GOT3 (cell line): Measurements from ENCODE around the gene FRMD8.
"Not testable (repeated sequence)": the region's sequence is repeated elsewhere in the genome, so short reads cannot be mapped to it uniquely, and the experiment has no call there.

Source experiments
- DNase-seq: peaks from one replicate; lab custom pipeline; 2025; ENCODE audit warnings: mixed read lengths; lab: John Stamatoyannopoulos, UW

Gene FRMD8

GRCh38 chr11:65436412-65437032 is 50.1 kb downstream of the FRMD8 start:
- DNase-seq: no peak

- no peak for DNase-seq
These were observed 51.2 kb downstream of the FRMD8 start for GRCh38 chr11:65437436-65438227.

- no peak for DNase-seq
These were observed 52.1 kb downstream of the FRMD8 start for GRCh38 chr11:65438257-65439151.

DNA sequence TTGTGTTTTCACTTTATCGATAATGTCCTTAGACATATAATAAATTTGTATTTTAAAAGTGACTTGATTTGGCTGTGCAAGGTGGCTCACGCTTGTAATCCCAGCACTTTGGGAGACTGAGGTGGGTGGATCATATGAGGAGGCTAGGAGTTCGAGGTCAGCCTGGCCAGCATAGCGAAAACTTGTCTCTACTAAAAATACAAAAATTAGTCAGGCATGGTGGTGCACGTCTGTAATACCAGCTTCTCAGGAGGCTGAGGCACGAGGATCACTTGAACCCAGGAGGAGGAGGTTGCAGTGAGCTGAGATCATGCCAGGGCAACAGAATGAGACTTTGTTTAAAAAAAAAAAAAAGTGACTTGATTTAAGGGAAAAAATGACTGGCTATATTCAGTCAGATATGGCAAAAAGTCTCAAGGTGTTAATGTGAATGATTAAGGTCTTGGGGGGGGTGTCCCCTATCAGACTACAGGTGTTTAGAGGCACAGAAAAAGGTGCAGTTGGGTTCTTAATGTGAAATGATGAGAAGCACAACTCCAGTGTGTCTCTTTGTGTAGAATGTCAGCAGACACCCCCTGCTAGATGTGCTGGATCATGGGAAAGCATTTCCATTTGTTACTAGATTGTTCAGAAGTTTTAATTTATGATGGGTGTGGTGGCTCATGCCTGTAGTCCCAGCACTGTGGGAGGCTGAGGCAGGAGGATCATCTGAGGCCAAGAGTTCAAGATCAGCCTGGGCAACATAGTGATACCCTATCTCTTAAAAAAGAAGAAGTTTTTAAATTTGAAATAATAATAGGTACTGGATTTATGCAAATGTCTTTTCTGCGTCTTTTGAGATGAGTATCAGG is 53.1 kb downstream of the FRMD8 start:
- no peak for DNase-seq

DNA sequence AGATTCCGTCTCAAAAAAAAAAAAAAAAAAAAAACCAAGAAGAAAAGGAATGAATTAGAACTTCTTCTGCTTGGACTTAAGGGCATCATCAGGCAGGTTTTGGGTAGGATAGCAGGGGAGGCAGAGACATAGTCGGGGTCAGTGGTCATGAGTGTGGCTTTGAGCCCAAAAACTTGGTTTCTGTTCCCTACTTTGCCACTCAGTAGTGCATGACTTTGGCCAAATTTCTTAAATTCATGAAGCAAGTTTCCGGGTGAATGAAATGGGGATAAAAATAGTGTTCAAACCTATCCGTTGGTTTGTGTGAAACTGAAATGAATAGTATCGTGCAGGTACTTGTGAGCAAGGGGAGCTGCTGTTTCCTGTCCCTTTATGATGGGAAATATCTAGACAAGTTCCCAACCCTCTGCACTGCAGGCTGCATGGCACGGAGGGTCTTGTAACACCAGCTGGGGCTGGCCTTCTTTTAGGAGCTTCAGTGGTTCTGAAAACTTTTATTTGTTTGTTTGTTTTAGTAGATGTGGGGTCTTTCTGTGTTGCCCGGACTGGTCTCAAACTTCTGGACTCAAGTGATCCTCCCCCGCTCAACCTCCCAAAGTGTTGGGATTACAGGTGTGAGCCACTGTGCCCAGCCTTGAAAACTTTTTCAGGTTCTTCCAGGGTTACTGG is 54.5 kb downstream of the FRMD8 start:
- DNase-seq: no peak

- DNase-seq: no peak
These were observed 56.5 kb downstream of the FRMD8 start for GRCh38 chr11:65442842-65443331.

DNA sequence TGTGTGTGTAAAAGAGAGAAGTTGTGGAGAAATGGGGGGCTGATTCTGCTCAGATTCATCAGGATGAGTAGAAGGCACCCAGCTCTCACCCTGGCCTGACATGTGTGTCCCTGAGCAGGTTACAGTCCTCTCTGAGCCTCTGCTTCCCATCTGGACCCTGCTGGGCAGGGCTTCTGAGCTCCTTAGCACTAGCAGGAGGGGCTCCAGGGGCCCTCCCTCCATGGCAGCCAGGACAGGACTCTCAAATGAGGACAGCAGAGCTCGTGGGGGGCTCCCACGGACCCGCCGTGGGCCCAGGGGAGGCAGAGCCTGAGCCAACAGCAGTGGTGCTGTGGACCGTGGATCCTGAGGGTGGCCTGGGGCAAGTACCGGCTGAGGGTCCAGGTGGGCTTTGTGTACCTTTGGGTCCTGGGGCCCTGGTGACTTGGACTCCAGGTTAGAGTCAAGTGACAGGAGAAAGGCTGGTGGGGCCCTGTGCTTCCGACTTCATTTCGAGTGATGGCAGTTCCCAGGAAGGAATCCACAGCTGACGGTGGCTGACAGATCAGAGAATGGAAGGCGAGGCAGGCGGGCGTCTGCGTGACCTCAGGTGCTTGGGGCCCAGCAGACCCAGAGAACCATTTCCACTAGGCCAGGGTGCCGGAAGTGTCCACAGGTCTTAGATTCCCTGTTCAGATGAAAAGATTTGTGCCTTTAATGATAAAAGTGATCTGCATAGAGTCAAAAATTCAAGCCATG is 58.0 kb downstream of the FRMD8 start:
- DNase-seq: no peak

DNA sequence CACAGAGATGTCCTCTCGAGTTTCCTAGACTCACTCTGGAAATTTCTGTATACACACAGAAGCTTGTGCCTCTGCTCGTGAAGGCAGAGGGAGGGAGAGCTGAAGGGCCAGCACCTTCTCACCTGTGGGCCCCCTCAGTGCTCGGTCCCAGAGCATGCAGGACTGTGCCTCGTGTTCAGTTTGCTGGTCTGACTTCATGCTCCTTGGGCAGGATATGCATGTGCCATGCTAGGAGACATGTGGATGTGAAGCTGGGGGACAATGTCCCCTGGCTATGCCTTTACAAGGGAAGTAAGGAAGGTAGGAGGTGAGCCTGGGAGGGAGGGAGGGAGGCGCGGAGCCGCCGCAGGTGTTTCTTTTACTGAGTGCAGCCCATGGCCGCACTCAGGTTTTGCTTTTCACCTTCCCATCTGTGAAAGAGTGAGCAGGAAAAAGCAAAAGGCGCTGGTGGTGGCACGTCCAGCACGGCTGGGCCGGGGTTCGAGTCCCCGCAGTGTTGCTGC is 58.7 kb downstream of the FRMD8 start:
- no peak for DNase-seq

DNA sequence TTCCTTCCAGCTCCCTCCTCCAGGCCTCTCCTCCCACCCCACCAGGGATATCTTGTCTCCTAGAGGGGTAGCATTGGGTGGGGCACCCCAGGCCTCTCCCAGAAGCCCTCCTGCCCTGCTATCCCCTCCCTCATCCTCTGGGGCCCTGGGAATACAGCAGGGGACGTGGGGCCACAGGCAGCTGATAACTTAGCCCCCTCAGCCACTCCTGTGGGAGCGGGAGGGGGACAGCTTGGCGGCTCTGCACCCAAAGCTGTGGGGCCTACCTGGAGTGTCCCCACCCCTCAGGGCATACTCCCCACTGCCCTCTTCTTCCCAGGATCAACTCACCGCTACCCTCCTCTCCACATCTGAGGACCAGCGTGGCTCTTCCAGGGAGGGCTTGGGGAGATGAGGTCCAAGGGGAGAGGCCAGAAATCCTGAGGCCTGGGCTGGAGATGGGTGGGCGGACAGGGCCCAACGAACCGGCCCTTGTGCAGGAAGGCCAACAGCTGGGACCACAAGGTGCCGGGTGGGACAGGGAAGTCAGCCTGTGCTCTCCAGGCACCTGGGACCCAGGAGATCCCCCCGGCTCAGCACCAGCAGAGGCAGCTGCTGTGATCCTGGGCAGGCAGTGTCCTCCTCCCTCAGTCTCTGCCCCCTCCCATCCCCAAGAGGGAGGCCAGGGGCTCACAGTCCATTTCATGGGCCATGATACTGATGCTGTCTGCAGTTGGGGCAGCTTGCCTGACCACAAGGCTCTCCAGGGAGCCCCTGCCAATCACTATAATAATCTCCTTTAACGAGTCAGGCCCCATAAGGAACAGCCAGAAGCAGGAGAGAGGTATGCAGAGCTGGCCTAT is 59.4 kb downstream of the FRMD8 start:
- DNase-seq: no peak

DNA sequence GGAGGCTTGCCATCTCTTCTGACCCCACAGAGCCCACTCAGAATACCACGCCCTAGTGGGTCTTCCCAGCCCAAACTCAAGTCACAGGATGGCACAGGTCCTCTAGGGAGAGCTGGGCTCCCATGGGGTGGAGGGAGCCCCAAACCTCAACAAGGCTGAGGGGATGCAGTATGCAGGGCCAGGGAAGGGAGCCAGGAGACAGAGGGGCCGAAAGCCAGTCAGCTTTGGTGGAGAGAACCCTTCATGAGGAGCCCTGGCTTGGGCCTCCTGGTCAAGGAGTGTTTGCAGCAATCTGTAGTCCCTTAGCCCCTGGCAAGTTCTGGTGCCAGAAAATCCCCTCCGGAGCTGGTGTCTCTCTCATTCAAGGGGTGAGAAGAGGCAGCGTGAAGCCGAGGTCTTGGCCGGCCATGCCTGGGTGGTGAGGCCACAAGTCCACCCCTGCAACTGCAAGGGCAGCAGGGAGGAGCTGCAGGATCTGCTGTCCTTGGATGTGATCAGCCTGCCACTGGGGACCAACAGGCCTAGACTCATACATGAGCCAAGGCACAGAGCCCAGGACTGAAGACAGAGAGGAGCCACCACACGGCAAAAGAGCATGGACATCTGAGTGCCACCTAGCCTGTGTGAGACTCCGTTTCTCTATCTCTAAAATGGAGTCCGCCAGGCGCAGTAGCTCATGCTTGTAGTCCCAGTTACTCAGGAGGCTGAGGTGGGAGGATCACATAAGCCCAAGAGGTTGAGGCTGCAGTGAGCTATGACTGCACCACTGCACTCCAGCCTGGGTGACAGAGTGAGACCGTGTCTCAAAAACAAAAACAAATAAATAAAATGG is 60.2 kb downstream of the FRMD8 start:
- no peak for DNase-seq

GRCh38 chr11:65448074-65448417 is 61.6 kb downstream of the FRMD8 start:
- DNase-seq: no peak

DNA sequence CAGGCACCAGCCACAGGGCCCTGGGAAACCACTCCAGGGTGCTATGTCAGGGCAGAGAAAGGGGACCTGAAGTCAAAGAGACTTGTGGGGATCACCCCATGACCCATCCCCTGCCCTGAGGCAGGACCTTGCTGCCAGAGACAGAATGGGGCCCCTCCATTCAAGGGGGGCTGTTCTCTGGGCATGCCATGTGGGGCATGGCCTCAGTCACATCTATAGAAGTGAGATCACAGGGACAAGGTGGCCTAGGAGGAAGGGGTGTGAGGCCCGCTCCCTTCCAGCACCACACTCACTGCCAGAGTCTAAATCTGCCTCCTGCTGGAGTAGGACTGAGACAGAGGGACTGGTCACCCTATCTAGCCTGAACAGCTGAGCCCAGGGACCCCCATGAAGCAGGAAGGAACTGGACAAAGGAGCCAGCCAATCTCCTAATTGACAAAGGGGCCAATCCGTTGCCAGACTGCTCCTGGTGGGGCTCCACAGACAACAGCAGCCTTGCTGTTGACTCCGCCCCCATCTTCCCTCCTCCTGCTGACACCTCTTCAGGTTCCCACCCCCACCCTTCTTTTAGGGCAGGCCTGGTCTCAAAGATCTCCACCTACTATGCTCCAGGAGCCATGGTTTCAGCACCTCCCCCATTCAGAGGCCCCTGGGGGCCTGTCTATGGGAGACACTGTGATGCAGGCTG is 62.1 kb downstream of the FRMD8 start:
- no peak for DNase-seq

- DNase-seq: not testable (repeated sequence)
These were observed 64.9 kb downstream of the FRMD8 start for GRCh38 chr11:65451301-65451700.

- DNase-seq: not testable (repeated sequence)
These were observed 65.8 kb downstream of the FRMD8 start for GRCh38 chr11:65452259-65452658.

GRCh38 chr11:65452806-65453490 is 66.5 kb downstream of the FRMD8 start:
- no peak for DNase-seq

DNA sequence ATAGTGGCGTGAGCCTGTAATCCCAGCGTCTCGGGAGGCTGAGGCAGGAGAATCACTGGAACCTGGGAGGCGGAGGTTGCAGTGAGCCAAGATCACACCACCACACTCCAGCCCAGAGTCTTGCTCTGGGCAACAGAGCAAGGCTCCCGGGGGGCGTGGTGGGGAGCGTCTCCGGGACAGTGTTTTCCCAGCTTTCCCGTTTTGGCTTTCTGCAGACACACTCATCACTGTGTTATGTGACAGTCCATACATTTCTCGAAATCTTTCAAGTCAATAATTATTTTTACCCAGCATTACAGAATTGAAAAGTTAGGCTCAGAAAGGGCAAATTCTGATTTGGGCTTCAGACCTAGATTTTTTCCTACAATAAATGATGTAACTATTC is 67.9 kb downstream of the FRMD8 start:
- no peak for DNase-seq
